A549 (cell line): ENCODE data around the gene DOCK1.

Experiments used
- CHD4 ChIP-seq: fragments of 200-600 bp; sonication (generic); IDR thresholded peaks from 2 replicates; pipeline ENCODE4 v1.6.1; 2016; ENCODE audit warnings: antibody characterized with exemption, mild to moderate bottlenecking, borderline replicate concordance
- FOSL2 ChIP-seq, 2 experiments: fragments of 450-650 bp in 1 of 2; fragments of >200 bp in 1 of 2; sonication (Bioruptor Twin) in 1 of 2; formaldehyde crosslinking; IDR thresholded peaks; 2 replicates each; pipeline versions ENCODE4 v1.5.0 to v1.6.1; 2016 to 2020; ENCODE audit warnings: mild to moderate bottlenecking in 1 of 2, moderate library complexity in 1 of 2
- JUN ChIP-seq, 2 experiments: fragments of >200 bp; sonication (Bioruptor Twin); formaldehyde crosslinking; IDR thresholded peaks; 2 replicates in 1 of 2; 3 replicates in 1 of 2; pipeline ENCODE4 v1.6.1; 2016 to 2017
- MAX ChIP-seq: IDR thresholded peaks from 2 replicates; pipeline ENCODE4 v1.6.1; 2012
- MAZ ChIP-seq: fragments of 150-350 bp; IDR thresholded peaks from 2 replicates; pipeline ENCODE4 v1.6.1; 2014; ENCODE audit warnings: antibody characterized with exemption, low read depth, low read length, borderline replicate concordance
- MYC ChIP-seq: IDR thresholded peaks from 2 replicates; pipeline ENCODE4 v1.6.1; 2012; ENCODE audit warnings: mild to moderate bottlenecking, inconsistent platforms, low read length, improper control_type of control experiment, borderline replicate concordance
- PBX3 ChIP-seq: IDR thresholded peaks from 2 replicates; pipeline ENCODE4 v1.6.1; 2012
- POLR2A ChIP-seq: IDR thresholded peaks from 2 replicates; pipeline ENCODE4 v1.6.1; 2012; ENCODE audit warnings: mild to moderate bottlenecking, low read length
- RAD21 ChIP-seq, 2 experiments: fragments of >200 bp in 1 of 2; sonication (Bioruptor Twin) in 1 of 2; formaldehyde crosslinking in 1 of 2; IDR thresholded peaks in 1 of 2; conservative IDR thresholded peaks in 1 of 2; 2 replicates in 1 of 2; 3 replicates in 1 of 2; pipeline ENCODE4 v1.6.1; 2012 to 2018; ENCODE audit warnings: inconsistent platforms in 1 of 2
- ZFP36 ChIP-seq: fragments of 450-650 bp; IDR thresholded peaks from 2 replicates; pipeline ENCODE4 v1.6.1; 2014; ENCODE audit warnings: borderline replicate concordance; ENCODE audit not compliant: partially characterized antibody
- TF ChIP-seq, protein P1 (sequence below): fragments of >200 bp; sonication (Bioruptor Twin); formaldehyde crosslinking; IDR thresholded peaks from 3 replicates; pipeline ENCODE4 v1.6.1; 2016
- TF ChIP-seq, protein P2 (sequence below): fragments of >200 bp; sonication (Bioruptor Twin); formaldehyde crosslinking; IDR thresholded peaks from 3 replicates; pipeline ENCODE4 v1.5.1; 2016
- TF ChIP-seq, protein P3 (sequence below): fragments of 450-650 bp; IDR thresholded peaks from 2 replicates; pipeline ENCODE4 v1.6.1; 2014; ENCODE audit warnings: antibody characterized with exemption
- TF ChIP-seq, protein P4 (sequence below): fragments of 200-600 bp; sonication (generic); IDR thresholded peaks from 2 replicates; pipeline ENCODE4 v1.6.1; 2016; ENCODE audit warnings: antibody characterized with exemption, mild to moderate bottlenecking, moderate library complexity

DNA sequence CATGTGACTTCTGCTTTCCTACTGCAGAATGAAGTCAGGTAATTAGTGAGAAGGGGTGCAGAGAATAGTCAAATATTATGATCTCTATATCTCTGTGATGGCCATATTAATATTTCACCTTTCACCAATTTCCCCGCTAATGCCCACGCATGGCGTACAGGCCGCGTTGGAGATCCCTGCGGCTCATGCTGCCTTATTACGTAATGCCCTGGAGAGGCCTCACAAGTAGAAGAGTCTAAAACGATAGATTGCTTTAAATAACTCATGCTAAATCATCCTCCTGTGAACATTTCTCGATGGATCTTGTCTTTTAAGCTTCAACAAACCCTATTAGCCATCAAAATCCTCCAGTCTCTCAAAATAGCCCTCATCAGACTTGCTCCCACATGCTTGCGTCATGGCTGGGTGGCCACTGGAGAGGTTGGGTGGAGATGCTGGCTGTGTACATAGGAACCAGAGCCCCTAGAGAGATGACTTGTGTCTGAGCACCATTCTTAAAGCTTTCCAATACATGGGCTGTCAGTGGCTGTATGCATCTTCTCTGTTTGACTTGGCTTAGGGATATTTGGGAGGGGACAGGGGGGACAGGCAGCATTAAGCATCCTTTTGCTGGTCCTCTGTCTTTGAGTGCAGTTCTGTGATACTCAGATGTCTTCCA is 370.7 kb downstream of the DOCK1 start:
- TF ChIP-seq, protein P1, sequence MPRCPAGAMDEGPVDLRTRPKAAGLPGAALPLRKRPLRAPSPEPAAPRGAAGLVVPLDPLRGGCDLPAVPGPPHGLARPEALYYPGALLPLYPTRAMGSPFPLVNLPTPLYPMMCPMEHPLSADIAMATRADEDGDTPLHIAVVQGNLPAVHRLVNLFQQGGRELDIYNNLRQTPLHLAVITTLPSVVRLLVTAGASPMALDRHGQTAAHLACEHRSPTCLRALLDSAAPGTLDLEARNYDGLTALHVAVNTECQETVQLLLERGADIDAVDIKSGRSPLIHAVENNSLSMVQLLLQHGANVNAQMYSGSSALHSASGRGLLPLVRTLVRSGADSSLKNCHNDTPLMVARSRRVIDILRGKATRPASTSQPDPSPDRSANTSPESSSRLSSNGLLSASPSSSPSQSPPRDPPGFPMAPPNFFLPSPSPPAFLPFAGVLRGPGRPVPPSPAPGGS = no peak
- no peak for TF ChIP-seq CHD4
- no peak for TF ChIP-seq POLR2A
- TF ChIP-seq, protein P2, sequence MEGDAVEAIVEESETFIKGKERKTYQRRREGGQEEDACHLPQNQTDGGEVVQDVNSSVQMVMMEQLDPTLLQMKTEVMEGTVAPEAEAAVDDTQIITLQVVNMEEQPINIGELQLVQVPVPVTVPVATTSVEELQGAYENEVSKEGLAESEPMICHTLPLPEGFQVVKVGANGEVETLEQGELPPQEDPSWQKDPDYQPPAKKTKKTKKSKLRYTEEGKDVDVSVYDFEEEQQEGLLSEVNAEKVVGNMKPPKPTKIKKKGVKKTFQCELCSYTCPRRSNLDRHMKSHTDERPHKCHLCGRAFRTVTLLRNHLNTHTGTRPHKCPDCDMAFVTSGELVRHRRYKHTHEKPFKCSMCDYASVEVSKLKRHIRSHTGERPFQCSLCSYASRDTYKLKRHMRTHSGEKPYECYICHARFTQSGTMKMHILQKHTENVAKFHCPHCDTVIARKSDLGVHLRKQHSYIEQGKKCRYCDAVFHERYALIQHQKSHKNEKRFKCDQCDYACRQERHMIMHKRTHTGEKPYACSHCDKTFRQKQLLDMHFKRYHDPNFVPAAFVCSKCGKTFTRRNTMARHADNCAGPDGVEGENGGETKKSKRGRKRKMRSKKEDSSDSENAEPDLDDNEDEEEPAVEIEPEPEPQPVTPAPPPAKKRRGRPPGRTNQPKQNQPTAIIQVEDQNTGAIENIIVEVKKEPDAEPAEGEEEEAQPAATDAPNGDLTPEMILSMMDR = no peak
- no peak for TF ChIP-seq MYC
- no peak for TF ChIP-seq JUN (IDR thresholded peaks at IDR 0.05)
- TF ChIP-seq MAZ = no peak
- TF ChIP-seq, protein P3, sequence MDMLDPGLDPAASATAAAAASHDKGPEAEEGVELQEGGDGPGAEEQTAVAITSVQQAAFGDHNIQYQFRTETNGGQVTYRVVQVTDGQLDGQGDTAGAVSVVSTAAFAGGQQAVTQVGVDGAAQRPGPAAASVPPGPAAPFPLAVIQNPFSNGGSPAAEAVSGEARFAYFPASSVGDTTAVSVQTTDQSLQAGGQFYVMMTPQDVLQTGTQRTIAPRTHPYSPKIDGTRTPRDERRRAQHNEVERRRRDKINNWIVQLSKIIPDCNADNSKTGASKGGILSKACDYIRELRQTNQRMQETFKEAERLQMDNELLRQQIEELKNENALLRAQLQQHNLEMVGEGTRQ = no peak
- no peak for TF ChIP-seq RAD21 (conservative IDR thresholded peaks at IDR 0.05 in 1 of 2, IDR thresholded peaks at IDR 0.05 in 1 of 2)
- no peak for TF ChIP-seq PBX3
- TF ChIP-seq, protein P4, sequence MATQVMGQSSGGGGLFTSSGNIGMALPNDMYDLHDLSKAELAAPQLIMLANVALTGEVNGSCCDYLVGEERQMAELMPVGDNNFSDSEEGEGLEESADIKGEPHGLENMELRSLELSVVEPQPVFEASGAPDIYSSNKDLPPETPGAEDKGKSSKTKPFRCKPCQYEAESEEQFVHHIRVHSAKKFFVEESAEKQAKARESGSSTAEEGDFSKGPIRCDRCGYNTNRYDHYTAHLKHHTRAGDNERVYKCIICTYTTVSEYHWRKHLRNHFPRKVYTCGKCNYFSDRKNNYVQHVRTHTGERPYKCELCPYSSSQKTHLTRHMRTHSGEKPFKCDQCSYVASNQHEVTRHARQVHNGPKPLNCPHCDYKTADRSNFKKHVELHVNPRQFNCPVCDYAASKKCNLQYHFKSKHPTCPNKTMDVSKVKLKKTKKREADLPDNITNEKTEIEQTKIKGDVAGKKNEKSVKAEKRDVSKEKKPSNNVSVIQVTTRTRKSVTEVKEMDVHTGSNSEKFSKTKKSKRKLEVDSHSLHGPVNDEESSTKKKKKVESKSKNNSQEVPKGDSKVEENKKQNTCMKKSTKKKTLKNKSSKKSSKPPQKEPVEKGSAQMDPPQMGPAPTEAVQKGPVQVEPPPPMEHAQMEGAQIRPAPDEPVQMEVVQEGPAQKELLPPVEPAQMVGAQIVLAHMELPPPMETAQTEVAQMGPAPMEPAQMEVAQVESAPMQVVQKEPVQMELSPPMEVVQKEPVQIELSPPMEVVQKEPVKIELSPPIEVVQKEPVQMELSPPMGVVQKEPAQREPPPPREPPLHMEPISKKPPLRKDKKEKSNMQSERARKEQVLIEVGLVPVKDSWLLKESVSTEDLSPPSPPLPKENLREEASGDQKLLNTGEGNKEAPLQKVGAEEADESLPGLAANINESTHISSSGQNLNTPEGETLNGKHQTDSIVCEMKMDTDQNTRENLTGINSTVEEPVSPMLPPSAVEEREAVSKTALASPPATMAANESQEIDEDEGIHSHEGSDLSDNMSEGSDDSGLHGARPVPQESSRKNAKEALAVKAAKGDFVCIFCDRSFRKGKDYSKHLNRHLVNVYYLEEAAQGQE = no peak
- no peak for TF ChIP-seq FOSL2 (IDR thresholded peaks at IDR 0.05)
- no peak for TF ChIP-seq FOSL2 (CRISPR knock-in tag; IDR thresholded peaks at IDR 0.05)
- no peak for TF ChIP-seq ZFP36
- TF ChIP-seq MAX = no peak
